GM21737 (cell line): ENCODE results near the gene TMEM119.

ENCODE experiments used
- ATAC-seq: cut with Tn5 transposase; IDR thresholded peaks from one replicate; pipeline ENCODE4 v1.9.1; 2021; ENCODE audit warnings: mild to moderate bottlenecking, moderate library complexity; ENCODE audit not compliant: unreplicated experiment

TMEM119 gene

DNA sequence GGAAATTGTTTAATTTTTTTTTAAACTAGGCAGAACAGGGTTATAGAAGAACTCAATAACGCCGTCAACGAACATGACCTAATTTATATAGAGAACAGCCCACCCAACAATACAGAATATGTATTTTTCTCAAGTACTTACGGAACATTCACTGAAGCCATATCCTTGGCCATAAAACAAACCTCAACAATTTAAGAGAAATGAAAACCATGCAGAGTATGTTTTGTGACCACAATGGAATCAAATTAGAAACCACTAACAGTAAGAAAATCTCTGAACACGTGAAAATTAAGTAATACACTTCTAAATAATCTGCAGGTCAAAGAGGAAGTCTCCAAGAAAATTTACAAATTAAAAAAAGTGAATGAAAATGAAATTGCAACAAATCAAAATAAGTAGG, 46.3 kb downstream of the TMEM119 start:
- no peak for ATAC-seq

DNA sequence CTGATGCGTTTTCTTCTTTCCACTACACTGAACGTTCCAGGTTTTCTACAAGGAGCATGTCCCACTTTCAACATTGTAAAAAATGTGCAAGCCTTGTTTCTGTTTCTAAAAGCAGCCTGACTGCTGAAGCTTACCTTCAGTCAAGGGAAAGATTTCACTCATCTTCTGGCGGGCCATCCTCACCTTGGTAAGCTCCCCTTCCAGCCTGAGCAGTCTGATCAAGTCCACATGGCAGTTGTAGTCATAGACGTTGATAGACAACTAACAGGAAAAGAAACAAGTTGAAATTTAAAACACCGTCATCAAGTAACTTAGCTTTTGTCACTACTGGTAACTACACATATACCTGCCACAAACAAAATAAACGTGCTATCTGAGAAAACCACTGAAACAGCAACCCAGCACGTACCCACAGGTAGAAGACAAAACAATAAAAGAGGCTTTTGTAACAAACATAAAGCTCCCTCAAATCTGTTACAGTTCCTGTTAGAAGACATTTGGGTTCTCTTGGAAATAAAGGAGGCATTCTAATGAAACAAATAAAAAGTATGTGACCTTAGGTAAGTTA, 48.8 kb downstream of the TMEM119 start:
- ATAC-seq = no peak

DNA sequence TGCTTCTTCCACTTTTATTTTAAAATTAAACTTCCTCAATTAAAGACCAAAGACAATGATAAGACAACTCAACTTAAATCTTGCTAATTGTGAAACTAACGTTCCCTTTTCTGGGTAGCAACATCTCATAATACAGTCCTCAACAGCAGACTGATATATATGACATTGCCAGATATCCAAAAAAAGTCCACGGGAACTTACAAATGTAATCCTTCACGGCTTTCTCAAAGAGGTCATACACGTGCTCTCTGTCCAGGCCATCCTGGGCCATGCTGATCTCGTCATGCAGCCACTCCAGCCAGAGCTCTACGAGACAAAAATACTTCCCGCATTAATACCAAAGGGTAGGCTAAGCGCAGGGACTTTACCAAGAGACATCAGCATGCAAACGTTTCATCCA, 50.2 kb downstream of the TMEM119 start:
- no peak for ATAC-seq

DNA sequence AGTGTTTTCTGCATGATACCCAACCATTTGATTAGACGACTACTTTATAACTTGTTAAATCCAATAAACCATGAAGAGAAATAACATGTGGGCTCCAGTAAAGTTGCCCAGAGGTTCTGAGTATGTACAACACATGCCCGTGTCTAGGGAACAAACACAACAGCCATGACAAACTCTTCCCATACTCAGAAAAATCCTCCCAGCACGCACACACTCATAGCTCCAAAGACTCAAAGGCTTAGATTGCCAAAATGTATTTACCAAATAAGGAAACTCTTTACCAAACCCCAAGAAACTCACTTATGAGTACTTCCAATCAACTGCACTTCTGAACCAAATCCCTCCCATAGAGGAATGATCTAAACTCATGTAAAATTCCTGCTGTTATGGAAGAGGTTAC, 54.2 kb downstream of the TMEM119 start:
- ATAC-seq = no peak

DNA sequence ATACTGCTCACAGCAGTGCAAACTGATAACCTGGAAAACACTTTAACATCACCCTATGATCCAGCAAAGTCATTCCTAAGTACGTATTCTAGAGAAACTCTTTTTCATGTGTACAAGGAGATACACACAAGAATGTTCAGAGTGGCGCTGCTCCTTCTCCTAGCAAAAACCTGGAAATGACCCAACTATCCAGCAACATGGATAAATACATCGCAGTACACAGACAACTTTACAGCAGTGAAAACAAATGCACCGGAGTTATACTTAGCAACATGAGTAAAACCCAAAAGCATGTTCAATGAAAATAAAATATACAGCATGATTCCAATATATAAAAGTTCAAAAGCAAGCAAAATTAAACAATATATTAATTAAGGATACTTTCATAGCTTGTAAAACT, 55.6 kb downstream of the TMEM119 start:
- no peak for ATAC-seq
